HG02678 (cell line): Measurements from ENCODE around the gene TEAD1.

Experiments
- ATAC-seq: cut with Tn5 transposase; IDR thresholded peaks from one replicate; pipeline ENCODE4 v1.9.1; 2021; ENCODE audit warnings: mild to moderate bottlenecking, moderate library complexity; ENCODE audit not compliant: unreplicated experiment

TEAD1 gene

DNA sequence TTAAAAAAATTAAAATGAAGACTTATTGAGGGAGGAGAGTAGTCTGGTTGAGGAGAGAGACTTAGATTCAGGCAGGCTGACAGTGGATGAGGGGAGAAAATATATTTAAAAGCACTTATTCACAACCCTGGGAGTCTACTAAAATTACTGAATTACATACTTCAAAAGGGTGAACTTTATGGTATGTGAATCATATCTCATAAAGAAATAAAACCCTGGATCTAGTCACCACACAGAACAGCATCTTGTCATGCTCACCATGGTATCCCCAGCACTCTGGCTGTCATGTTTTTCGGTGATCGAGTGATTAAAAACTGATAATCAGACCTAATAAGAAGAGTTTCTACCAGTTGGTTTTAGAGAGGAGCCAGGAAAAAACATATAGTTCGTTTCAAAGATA is 11.0 kb downstream of the TEAD1 start:
- ATAC-seq, result no peak

- ATAC-seq, result no peak
Measured at GRCh38 chr11:12686246-12687060, 12.2 kb downstream of the TEAD1 start.

GRCh38 chr11:12687216-12687623 is 13.0 kb downstream of the TEAD1 start:
- no peak for ATAC-seq

DNA sequence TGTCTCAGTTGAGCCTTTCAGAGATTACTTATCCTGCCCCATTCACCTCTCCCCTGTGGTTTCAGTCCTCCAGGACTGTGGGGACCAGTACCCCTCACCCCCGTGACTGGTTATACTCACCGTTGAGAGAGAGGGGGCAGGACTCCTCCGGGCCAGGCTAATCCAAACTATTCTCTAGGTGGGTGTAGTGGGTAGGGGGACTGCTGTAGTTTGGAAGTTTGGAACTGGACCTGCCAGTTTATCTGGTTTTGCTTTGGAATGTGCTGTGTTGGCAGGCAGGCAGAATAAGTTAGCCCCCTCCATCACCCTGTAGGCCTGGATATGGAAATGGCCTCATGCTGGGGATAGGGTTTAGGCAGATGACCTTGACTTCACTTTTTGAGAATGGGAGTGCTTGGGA is 13.5 kb downstream of the TEAD1 start:
- no peak for ATAC-seq

GRCh38 chr11:12689029-12689755 is 15.0 kb downstream of the TEAD1 start:
- ATAC-seq, result no peak

DNA sequence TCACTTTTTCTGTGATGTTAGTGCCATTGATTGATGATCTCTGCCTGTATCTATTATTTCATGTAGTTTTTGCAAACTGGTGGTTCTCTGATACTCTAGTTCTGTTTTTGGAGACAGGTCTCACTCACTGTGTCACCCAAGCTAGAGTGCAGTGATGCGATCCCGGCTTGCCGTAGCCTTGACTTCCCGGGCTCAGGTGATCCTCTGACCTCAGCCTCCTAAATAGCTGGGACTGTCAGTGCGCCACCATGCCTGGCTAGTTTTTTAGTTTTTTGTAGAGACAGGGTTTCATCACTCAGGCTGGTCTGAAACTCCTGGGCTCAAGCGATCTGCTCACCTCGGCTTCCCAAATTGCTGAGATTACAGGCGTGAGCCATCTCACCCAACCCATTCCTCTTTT is 16.4 kb downstream of the TEAD1 start:
- no peak for ATAC-seq

GRCh38 chr11:12691473-12691872 is 17.3 kb downstream of the TEAD1 start:
- no peak for ATAC-seq

- no peak for ATAC-seq
Measured at GRCh38 chr11:12692229-12693075, 18.2 kb downstream of the TEAD1 start.

GRCh38 chr11:12693094-12693478 is 18.9 kb downstream of the TEAD1 start:
- no peak for ATAC-seq

GRCh38 chr11:12693479-12694182 is 19.4 kb downstream of the TEAD1 start:
- ATAC-seq, result no peak

GRCh38 chr11:12694183-12694531 is 19.9 kb downstream of the TEAD1 start:
- ATAC-seq, result no peak

DNA sequence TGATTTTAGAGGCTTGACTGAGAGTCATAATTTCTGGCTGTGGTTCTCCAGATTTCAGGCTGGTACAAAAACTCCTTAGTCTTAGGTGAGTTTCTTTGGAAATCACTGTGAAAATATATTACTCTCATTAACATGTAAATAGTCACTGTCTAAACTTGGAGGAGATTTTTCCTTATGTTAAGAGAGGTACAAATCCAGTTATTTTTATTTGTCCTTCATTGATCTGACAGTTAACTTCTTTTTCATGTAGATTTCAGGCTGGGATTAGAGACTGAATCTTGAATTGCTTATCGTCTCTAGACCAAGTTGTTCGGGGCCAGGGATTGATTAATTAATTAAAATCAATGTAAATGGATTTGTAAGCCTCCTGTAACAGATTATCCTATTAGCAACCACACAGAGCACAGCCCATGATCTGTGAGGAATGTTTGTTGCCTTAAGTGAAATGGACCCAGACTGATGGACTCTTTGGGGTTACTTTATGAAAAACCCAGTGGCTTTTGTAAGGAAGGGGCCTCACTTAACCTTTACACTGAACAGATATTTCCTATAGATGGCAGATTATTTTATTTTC is 21.1 kb downstream of the TEAD1 start:
- no peak for ATAC-seq

- no peak for ATAC-seq
Measured at GRCh38 chr11:12695873-12696272, 21.7 kb downstream of the TEAD1 start.

- no peak for ATAC-seq
Measured at GRCh38 chr11:12696911-12697581, 22.8 kb downstream of the TEAD1 start.

GRCh38 chr11:12698048-12698447 is 23.8 kb downstream of the TEAD1 start:
- no peak for ATAC-seq

GRCh38 chr11:12701811-12702592 is 27.8 kb downstream of the TEAD1 start:
- no peak for ATAC-seq

GRCh38 chr11:12702999-12703453 is 28.8 kb downstream of the TEAD1 start:
- ATAC-seq, result no peak

- no peak for ATAC-seq
Measured at GRCh38 chr11:12704049-12704448, 29.8 kb downstream of the TEAD1 start.

GRCh38 chr11:12705874-12706273 is 31.7 kb downstream of the TEAD1 start:
- no peak for ATAC-seq
